ENCODE data around the gene TLN1. TPM values are rescaled to one million over a fixed set of nuclear protein-coding genes. Genes with fewer than 3 reads are reported as not detected.

The TLN1 gene
- polyA plus RNA-seq, 1 experiment, result 165 TPM

- no peak for TF ChIP-seq CTCF (IDR thresholded peaks at IDR 0.05; ENCODE audit: low read depth, low read length)
- CTCF ChIA-PET, result interaction anchor here (0.9 kb wide), 1 partner anchor 18 kb away, joined by 3 read pairs; no protein-coding TSS in a partner anchor
- no peaks in the 10 kb centered on the region for H3K27me3 ChIP-seq (ENCODE audit: control insufficient read depth, insufficient read depth, low read length)
- POLR2A ChIA-PET, result interaction anchor here (1.1 to 3.2 kb wide), 3 partner anchors 14 to 18 kb away, joined by 3 to 17 read pairs (median 3); partner anchors contain the start of genes CREB3 and TLN1
- no peaks in the 10 kb centered on the region for H3K9me3 ChIP-seq (ENCODE audit: control insufficient read depth, insufficient read depth, low read length)
- H3K4me3 ChIP-seq (ENCODE audit: low read depth, low read length), result no peak overlapping the region
- DNase-seq (ENCODE audit: low read depth, low spot score), result no peak
- no peak overlapping the region for H3K27ac ChIP-seq (ENCODE audit: low read depth, low read length)
These were observed 18.4 kb downstream of the TLN1 start for GRCh38 chr9:35713578-35713977.

- ChIA-PET POLR2A (interaction anchor here (1.1 to 3.2 kb wide), 4 partner anchors 15 to 23 kb away, joined by 3 to 17 read pairs (median 8); partner anchors contain the start of genes CREB3, TLN1 and TPM2), CTCF (interaction anchor here (1.4 kb wide), 1 partner anchor 16 kb away, joined by 6 read pairs; no protein-coding TSS in a partner anchor)
- DNase-seq (ENCODE audit: low read depth, low spot score), result no peak
- Histone ChIP-seq H3K9me3 (ENCODE audit: control insufficient read depth, insufficient read depth, low read length) (no peaks in the 10 kb centered on the region), H3K27me3 (ENCODE audit: control insufficient read depth, insufficient read depth, low read length) (no peaks in the 10 kb centered on the region), H3K27ac (ENCODE audit: low read depth, low read length) (no peak overlapping the region), H3K4me3 (ENCODE audit: low read depth, low read length) (no peak overlapping the region)
- no peak for TF ChIP-seq CTCF (IDR thresholded peaks at IDR 0.05; ENCODE audit: low read depth, low read length)
These were observed 19.1 kb downstream of the TLN1 start for GRCh38 chr9:35712762-35713400.

- no peak for DNase-seq (ENCODE audit: low read depth, low spot score)
- no peaks in the 10 kb centered on the region for H3K9me3 ChIP-seq (ENCODE audit: control insufficient read depth, insufficient read depth, low read length)
- POLR2A ChIA-PET, result interaction anchor here (0.8 to 3.2 kb wide), 6 partner anchors 13 to 22 kb away, joined by 3 to 17 read pairs (median 8); partner anchors contain the start of gene TPM2
- TF ChIP-seq CTCF (IDR thresholded peaks at IDR 0.05; ENCODE audit: low read depth, low read length), result no peak
- no peak overlapping the region for H3K27ac ChIP-seq (ENCODE audit: low read depth, low read length)
- CTCF ChIA-PET, result interaction anchor here (1.4 to 7.5 kb wide), 2 partner anchors 15 to 16 kb away, joined by 6 to 48 read pairs; no protein-coding TSS in a partner anchor
- no peaks in the 10 kb centered on the region for H3K27me3 ChIP-seq (ENCODE audit: control insufficient read depth, insufficient read depth, low read length)
- H3K4me3 ChIP-seq (ENCODE audit: low read depth, low read length), result no peak overlapping the region
These were observed 20.2 kb downstream of the TLN1 start for GRCh38 chr9:35711501-35712428.

GRCh38 chr9:35710818-35711500 lies 21.0 kb downstream of the TLN1 start:
- POLR2A ChIA-PET, result interaction anchor here (0.8 to 1.9 kb wide), 4 partner anchors 13 to 21 kb away, joined by 3 to 8 read pairs (median 5); partner anchors contain the start of gene TPM2

More at GRCh38 chr9:35710818-35711500, 21.0 kb downstream of the TLN1 start:
- H3K9me3 ChIP-seq (ENCODE audit: control insufficient read depth, insufficient read depth, low read length), result no peaks in the 10 kb centered on the region
- TF ChIP-seq CTCF (IDR thresholded peaks at IDR 0.05; ENCODE audit: low read depth, low read length), result no peak
- DNase-seq (ENCODE audit: low read depth, low spot score), result no peak
- no peak overlapping the region for H3K27ac ChIP-seq (ENCODE audit: low read depth, low read length)
- CTCF ChIA-PET, result interaction anchor here (0.7 to 7.5 kb wide), 2 partner anchors 12 to 15 kb away, joined by 4 to 48 read pairs; no protein-coding TSS in a partner anchor
- H3K27me3 ChIP-seq (ENCODE audit: control insufficient read depth, insufficient read depth, low read length), result no peaks in the 10 kb centered on the region
- H3K4me3 ChIP-seq (ENCODE audit: low read depth, low read length), result no peak overlapping the region

Data from AG04450 (cell line).